IMR-90 (cell line): ENCODE measurements around the gene SERPINB8.

Experiments
- FOS ChIP-seq: fragments of 150-350 bp; IDR thresholded peaks from 2 replicates; pipeline ENCODE4 v1.6.1; 2016; ENCODE audit warnings: low read depth, low read length
- POLR2A ChIP-seq: IDR thresholded peaks from 2 replicates; pipeline ENCODE4 v1.6.1; 2012; ENCODE audit warnings: mild to moderate bottlenecking, low read depth, low read length
- RAD21 ChIP-seq: IDR thresholded peaks from 2 replicates; pipeline ENCODE4 v1.6.1; 2012; ENCODE audit warnings: low read length, improper control_type of control experiment
- TF ChIP-seq, protein P1 (sequence below): conservative IDR thresholded peaks from 2 replicates; pipeline ENCODE4 v1.5.1; 2012; ENCODE audit warnings: mild to moderate bottlenecking, low read depth, low read length, improper control_type of control experiment
- TF ChIP-seq, protein P2 (sequence below): fragments of 150-350 bp; IDR thresholded peaks from 2 replicates; pipeline ENCODE4 v1.6.1; 2017; ENCODE audit warnings: mild to moderate bottlenecking, antibody characterized with exemption, low read length, low read depth

GRCh38 chr18:63924551-63924950 is 45.3 kb upstream of the SERPINB8 start:
- TF ChIP-seq, protein P1, sequence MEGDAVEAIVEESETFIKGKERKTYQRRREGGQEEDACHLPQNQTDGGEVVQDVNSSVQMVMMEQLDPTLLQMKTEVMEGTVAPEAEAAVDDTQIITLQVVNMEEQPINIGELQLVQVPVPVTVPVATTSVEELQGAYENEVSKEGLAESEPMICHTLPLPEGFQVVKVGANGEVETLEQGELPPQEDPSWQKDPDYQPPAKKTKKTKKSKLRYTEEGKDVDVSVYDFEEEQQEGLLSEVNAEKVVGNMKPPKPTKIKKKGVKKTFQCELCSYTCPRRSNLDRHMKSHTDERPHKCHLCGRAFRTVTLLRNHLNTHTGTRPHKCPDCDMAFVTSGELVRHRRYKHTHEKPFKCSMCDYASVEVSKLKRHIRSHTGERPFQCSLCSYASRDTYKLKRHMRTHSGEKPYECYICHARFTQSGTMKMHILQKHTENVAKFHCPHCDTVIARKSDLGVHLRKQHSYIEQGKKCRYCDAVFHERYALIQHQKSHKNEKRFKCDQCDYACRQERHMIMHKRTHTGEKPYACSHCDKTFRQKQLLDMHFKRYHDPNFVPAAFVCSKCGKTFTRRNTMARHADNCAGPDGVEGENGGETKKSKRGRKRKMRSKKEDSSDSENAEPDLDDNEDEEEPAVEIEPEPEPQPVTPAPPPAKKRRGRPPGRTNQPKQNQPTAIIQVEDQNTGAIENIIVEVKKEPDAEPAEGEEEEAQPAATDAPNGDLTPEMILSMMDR, result no peak
- TF ChIP-seq FOS (no peak), POLR2A (no peak), RAD21 (no peak)
- TF ChIP-seq, protein P2, sequence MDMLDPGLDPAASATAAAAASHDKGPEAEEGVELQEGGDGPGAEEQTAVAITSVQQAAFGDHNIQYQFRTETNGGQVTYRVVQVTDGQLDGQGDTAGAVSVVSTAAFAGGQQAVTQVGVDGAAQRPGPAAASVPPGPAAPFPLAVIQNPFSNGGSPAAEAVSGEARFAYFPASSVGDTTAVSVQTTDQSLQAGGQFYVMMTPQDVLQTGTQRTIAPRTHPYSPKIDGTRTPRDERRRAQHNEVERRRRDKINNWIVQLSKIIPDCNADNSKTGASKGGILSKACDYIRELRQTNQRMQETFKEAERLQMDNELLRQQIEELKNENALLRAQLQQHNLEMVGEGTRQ, result no peak
